WTC11 (cell line): ENCODE results near the gene STAT2.
"Not testable (repeated sequence)": the region's sequence is repeated elsewhere in the genome, so short reads cannot be mapped to it uniquely, and the experiment has no call there.

Experiments
- ARID4B ChIP-seq: sonication (generic); formaldehyde crosslinking; IDR thresholded peaks from 2 replicates; pipeline ENCODE4 v1.8.0; 2023; ENCODE audit warnings: missing genetic modification reagents, mild to moderate bottlenecking, borderline replicate concordance
- ATF2 ChIP-seq: sonication (generic); formaldehyde crosslinking; IDR thresholded peaks from 2 replicates; pipeline ENCODE4 v1.8.1; 2022; ENCODE audit warnings: low read depth, missing genetic modification reagents, borderline replicate concordance
- ATF6 ChIP-seq: sonication (generic); formaldehyde crosslinking; IDR thresholded peaks from 2 replicates; pipeline ENCODE4 v1.8.1; 2023; ENCODE audit warnings: mild to moderate bottlenecking, missing genetic modification reagents
- CTCF ChIP-seq: fragments of 200-600 bp; IDR thresholded peaks from 2 replicates; pipeline ENCODE4 v1.8.0; 2022; ENCODE audit warnings: antibody characterized with exemption
- FOXJ3 ChIP-seq: sonication (generic); formaldehyde crosslinking; IDR thresholded peaks from 2 replicates; pipeline ENCODE4 v1.9.0; 2021; ENCODE audit warnings: missing genetic modification reagents, mild to moderate bottlenecking, borderline replicate concordance
- RELA ChIP-seq: sonication (generic); formaldehyde crosslinking; IDR thresholded peaks from 2 replicates; pipeline ENCODE4 v1.8.1; 2022; ENCODE audit warnings: missing genetic modification reagents, mild to moderate bottlenecking, borderline replicate concordance
- TP53 ChIP-seq: sonication (generic); formaldehyde crosslinking; IDR thresholded peaks from 2 replicates; pipeline ENCODE4 v1.8.1; 2023; ENCODE audit warnings: mild to moderate bottlenecking, missing genetic modification reagents
- ZNF121 ChIP-seq: sonication (generic); formaldehyde crosslinking; IDR thresholded peaks from 2 replicates; pipeline ENCODE4 v1.8.0; 2023; ENCODE audit warnings: missing genetic modification reagents
- ZNF232 ChIP-seq: sonication (generic); formaldehyde crosslinking; IDR thresholded peaks from 2 replicates; pipeline ENCODE4 v1.8.0; 2022; ENCODE audit warnings: mild to moderate bottlenecking, missing genetic modification reagents
- ZNF263 ChIP-seq: sonication (generic); formaldehyde crosslinking; IDR thresholded peaks from 2 replicates; pipeline ENCODE4 v1.8.1; 2022; ENCODE audit warnings: low read depth, mild to moderate bottlenecking, moderate library complexity, missing genetic modification reagents
- ZNF416 ChIP-seq: fragments of 250-450 bp; sonication (Bioruptor Pico); IDR thresholded peaks from 2 replicates; pipeline ENCODE4 v1.9.0; 2021; ENCODE audit warnings: mild to moderate bottlenecking, inconsistent platforms
- ZSCAN18 ChIP-seq: fragments of 250-450 bp; sonication (Bioruptor Pico); IDR thresholded peaks from 2 replicates; pipeline ENCODE4 v2.1.2; 2022; ENCODE audit warnings: mild to moderate bottlenecking, moderate library complexity
- TF ChIP-seq, protein P1 (sequence below): sonication (generic); formaldehyde crosslinking; IDR thresholded peaks from 2 replicates; pipeline ENCODE4 v1.8.1; 2022; ENCODE audit warnings: low read depth, mild to moderate bottlenecking, moderate library complexity, missing genetic modification reagents, borderline replicate concordance
- TF ChIP-seq, protein P2 (sequence below): sonication (generic); formaldehyde crosslinking; IDR thresholded peaks from 2 replicates; pipeline ENCODE4 v1.8.0; 2022; ENCODE audit warnings: mild to moderate bottlenecking, missing genetic modification reagents

DNA sequence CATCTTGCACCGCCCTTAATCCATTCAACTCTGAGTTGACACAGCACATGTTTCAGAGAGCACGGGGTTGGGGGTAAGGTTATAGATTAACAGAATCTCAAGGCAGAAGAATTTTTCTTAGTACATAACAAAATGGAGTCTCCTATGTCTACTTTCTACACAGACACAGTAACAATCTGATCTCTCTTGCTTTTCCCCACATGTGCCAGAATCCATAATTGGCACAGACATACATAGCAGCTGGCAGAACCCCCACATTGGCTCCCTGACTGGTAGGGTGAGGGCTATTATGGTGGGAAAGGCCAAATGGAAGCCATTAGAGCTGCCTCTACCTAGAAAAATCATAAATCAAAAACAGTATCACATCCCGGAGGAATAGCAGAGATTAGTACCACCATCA lies 41.2 kb upstream of the STAT2 start:
- not testable (repeated sequence) for TF ChIP-seq CTCF; ATF6 (CRISPR knock-in tag); ZSCAN18 (CRISPR knock-in tag); FOXJ3 (CRISPR knock-in tag); ZNF263; ZNF416 (CRISPR knock-in tag); ZNF121 (CRISPR knock-in tag); RELA (CRISPR knock-in tag); TP53 (CRISPR knock-in tag); ARID4B (CRISPR knock-in tag); ZNF232; ATF2 (CRISPR knock-in tag)
- TF ChIP-seq, protein P1, sequence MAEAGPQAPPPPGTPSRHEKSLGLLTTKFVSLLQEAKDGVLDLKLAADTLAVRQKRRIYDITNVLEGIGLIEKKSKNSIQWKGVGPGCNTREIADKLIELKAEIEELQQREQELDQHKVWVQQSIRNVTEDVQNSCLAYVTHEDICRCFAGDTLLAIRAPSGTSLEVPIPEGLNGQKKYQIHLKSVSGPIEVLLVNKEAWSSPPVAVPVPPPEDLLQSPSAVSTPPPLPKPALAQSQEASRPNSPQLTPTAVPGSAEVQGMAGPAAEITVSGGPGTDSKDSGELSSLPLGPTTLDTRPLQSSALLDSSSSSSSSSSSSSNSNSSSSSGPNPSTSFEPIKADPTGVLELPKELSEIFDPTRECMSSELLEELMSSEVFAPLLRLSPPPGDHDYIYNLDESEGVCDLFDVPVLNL (CRISPR knock-in tag): not testable (repeated sequence)
- TF ChIP-seq, protein P2, sequence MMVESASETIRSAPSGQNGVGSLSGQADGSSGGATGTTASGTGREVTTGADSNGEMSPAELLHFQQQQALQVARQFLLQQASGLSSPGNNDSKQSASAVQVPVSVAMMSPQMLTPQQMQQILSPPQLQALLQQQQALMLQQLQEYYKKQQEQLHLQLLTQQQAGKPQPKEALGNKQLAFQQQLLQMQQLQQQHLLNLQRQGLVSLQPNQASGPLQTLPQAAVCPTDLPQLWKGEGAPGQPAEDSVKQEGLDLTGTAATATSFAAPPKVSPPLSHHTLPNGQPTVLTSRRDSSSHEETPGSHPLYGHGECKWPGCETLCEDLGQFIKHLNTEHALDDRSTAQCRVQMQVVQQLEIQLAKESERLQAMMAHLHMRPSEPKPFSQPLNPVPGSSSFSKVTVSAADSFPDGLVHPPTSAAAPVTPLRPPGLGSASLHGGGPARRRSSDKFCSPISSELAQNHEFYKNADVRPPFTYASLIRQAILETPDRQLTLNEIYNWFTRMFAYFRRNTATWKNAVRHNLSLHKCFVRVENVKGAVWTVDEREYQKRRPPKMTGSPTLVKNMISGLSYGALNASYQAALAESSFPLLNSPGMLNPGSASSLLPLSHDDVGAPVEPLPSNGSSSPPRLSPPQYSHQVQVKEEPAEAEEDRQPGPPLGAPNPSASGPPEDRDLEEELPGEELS (CRISPR knock-in tag): not testable (repeated sequence)
